Tibial nerve (tissue), 4 donors: Measurements from ENCODE around the gene CACNA1I. TPM values are rescaled to one million over a fixed set of nuclear protein-coding genes. Genes with fewer than 3 reads are reported as not detected.

Source experiments
- DNase-seq, 2 donors: peaks; one replicate each; pipeline ENCODE4 v3.0.0-alpha.2; 2019; ENCODE audit warnings: low spot score in 2 of 2
- H3K27ac ChIP-seq, 4 donors: fragments of 200-600 bp; sonication (generic) in 3 of 4; one replicate each; pipeline ENCODE4 v1.5.1; 2017 to 2019; ENCODE audit warnings: mild to moderate bottlenecking in 1 of 4
- H3K27me3 ChIP-seq, 2 donors: fragments of 200-600 bp; sonication (generic) in 1 of 2; one replicate each; pipeline versions ENCODE4 v1.5.1 to v1.6.0; 2017 to 2019
- H3K36me3 ChIP-seq, 3 donors: fragments of 200-600 bp; sonication (generic); one replicate each; pipeline ENCODE4 v1.5.1; 2018 to 2019
- H3K4me1 ChIP-seq, 4 donors: fragments of 200-600 bp; sonication (generic) in 3 of 4; one replicate each; pipeline ENCODE4 v1.5.1; 2017 to 2019
- H3K4me3 ChIP-seq, 4 donors: fragments of 200-600 bp; sonication (generic) in 3 of 4; one replicate each; pipeline ENCODE4 v1.5.1; 2017 to 2019; ENCODE audit warnings: mild to moderate bottlenecking in 1 of 4, moderate library complexity in 1 of 4
- H3K9me3 ChIP-seq, 4 donors: fragments of 200-600 bp; sonication (generic) in 3 of 4; one replicate each; pipeline ENCODE4 v1.5.1; 2017 to 2019
- EP300 ChIP-seq, 2 donors: sonication (generic); formaldehyde crosslinking; IDR thresholded peaks; one replicate each; pipeline ENCODE4 v1.6.1; 2017; ENCODE audit warnings: antibody characterized with exemption in 2 of 2, mild to moderate bottlenecking in 1 of 2
- POLR2A ChIP-seq, 2 donors: fragments of 450-650 bp; IDR thresholded peaks; one replicate each; pipeline ENCODE4 v1.6.1; 2017; ENCODE audit warnings: antibody characterized with exemption in 2 of 2, mild to moderate bottlenecking in 2 of 2, moderate library complexity in 2 of 2
- WGBS, 2 donors: methylation state at CpG; one replicate each; pipeline ENCODE4 v1.1.5; 2018; 5-methylcytosine and 5-hydroxymethylcytosine counted together
- total RNA-seq, 4 donors: library from RNA; depleted of rRNA; stranded (reverse); fragments of >200 nt; gene quantifications; one replicate each; pipeline ENCODE4 v1.1.0, GENCODE V29; 2016
- TF ChIP-seq, protein P1 (sequence below), 5 experiments: fragments of 200-600 bp in 3 of 5; fragments of 450-650 bp in 2 of 5; sonication (generic) in 3 of 5; IDR thresholded peaks; one replicate each; pipeline ENCODE4 v1.5.1; 2016 to 2019; ENCODE audit warnings: antibody characterized with exemption in 5 of 5, mild to moderate bottlenecking in 3 of 5, moderate library complexity in 2 of 5

CACNA1I gene
- total RNA-seq, 4 donors from 2014 or later = 0.42 to 0.78 (median 0.52) TPM

DNA sequence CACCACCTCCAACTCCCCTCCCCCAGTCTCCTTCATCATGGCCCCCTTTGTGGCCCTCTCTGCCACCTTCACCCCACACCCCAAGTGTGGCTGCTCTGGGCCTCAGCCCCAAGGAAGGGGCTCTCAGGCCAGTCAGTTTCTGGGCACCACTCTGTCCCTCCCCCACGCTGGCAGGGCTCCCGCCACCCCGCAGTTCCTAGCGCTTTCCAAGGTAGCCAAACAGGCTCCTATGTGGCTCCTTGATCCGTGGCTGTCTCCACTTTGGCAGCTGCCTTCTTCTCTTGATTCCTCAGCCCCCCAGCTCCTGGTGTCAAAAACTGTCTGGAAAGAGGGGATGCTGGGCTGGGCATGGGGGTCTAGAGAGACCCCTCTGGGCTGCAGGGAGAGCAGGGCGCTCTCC, 10.4 kb upstream of the CACNA1I start:
- Histone ChIP-seq H3K4me3 (no peak overlapping the region), H3K27me3 (peaks cover 0 to 45% of the 10 kb centered on the region in 2 donors), H3K27ac (no peak overlapping the region), H3K9me3 (no peaks in the 10 kb centered on the region), H3K36me3 (no peaks in the 10 kb centered on the region), H3K4me1 (peaks cover 0 to 27% (median 9%) of the 10 kb centered on the region in 4 donors)
- no peak for DNase-seq
- 56 to 57% methylated on average over 6 of the region's 6 CpGs for WGBS, 2 donors
- TF ChIP-seq, protein P1, sequence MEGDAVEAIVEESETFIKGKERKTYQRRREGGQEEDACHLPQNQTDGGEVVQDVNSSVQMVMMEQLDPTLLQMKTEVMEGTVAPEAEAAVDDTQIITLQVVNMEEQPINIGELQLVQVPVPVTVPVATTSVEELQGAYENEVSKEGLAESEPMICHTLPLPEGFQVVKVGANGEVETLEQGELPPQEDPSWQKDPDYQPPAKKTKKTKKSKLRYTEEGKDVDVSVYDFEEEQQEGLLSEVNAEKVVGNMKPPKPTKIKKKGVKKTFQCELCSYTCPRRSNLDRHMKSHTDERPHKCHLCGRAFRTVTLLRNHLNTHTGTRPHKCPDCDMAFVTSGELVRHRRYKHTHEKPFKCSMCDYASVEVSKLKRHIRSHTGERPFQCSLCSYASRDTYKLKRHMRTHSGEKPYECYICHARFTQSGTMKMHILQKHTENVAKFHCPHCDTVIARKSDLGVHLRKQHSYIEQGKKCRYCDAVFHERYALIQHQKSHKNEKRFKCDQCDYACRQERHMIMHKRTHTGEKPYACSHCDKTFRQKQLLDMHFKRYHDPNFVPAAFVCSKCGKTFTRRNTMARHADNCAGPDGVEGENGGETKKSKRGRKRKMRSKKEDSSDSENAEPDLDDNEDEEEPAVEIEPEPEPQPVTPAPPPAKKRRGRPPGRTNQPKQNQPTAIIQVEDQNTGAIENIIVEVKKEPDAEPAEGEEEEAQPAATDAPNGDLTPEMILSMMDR (IDR thresholded peaks at IDR 0.05) = no peak

- Histone ChIP-seq H3K27ac (no peak overlapping the region), H3K36me3 (no peaks in the 10 kb centered on the region), H3K4me1 (peaks cover 0 to 19% (median 6%) of the 10 kb centered on the region in 4 donors), H3K9me3 (no peaks in the 10 kb centered on the region), H3K27me3 (peaks cover 0 to 28% of the 10 kb centered on the region in 2 donors), H3K4me3 (no peak overlapping the region)
- WGBS, 2 donors = 73 to 74% methylated on average over 9 of the region's 9 CpGs
- TF ChIP-seq, protein P1 (IDR thresholded peaks at IDR 0.05) = no peak
- TF ChIP-seq EP300 (IDR thresholded peaks at IDR 0.05) (no peak), POLR2A (IDR thresholded peaks at IDR 0.05) (no peak)
- DNase-seq = no peak
Measured at GRCh38 chr22:39562839-39563489, 7.6 kb upstream of the CACNA1I start.

- no peaks in the 10 kb centered on the region for H3K36me3 ChIP-seq
- H3K9me3 ChIP-seq = no peaks in the 10 kb centered on the region
- H3K4me3 ChIP-seq = no peak overlapping the region
- DNase-seq = no peak
- H3K27ac ChIP-seq = no peak overlapping the region
- peaks cover 0 to 11% (median 0%) of the 10 kb centered on the region in 4 donors for H3K4me1 ChIP-seq
- TF ChIP-seq, protein P1 (IDR thresholded peaks at IDR 0.05) = no peak
- TF ChIP-seq EP300 (IDR thresholded peaks at IDR 0.05) (no peak), POLR2A (IDR thresholded peaks at IDR 0.05) (no peak)
- peaks cover 0 to 20% of the 10 kb centered on the region in 2 donors for H3K27me3 ChIP-seq
- 84 to 91% methylated on average over 7 of the region's 7 CpGs for whole genome bisulfite sequencing, 2 donors
Measured at GRCh38 chr22:39563571-39564428, 6.8 kb upstream of the CACNA1I start.

GRCh38 chr22:39565414-39565944, 5.1 kb upstream of the CACNA1I start:
- Histone ChIP-seq H3K4me1 (no peaks in the 10 kb centered on the region), H3K27ac (no peak overlapping the region), H3K4me3 (no peak overlapping the region), H3K9me3 (no peaks in the 10 kb centered on the region), H3K36me3 (no peaks in the 10 kb centered on the region), H3K27me3 (peaks cover 0 to 3% of the 10 kb centered on the region in 2 donors)
- DNase-seq = no peak
- WGBS, 2 donors = 93 to 94% methylated on average over 5 of the region's 5 CpGs
- TF ChIP-seq EP300 (IDR thresholded peaks at IDR 0.05) (no peak), POLR2A (IDR thresholded peaks at IDR 0.05) (no peak)
- TF ChIP-seq, protein P1 (IDR thresholded peaks at IDR 0.05) = no peak
